ENCODE data around the gene SPECC1. TPM values are rescaled to one million over a fixed set of nuclear protein-coding genes. Genes with fewer than 3 reads are reported as not detected.

SPECC1 gene
- total and polyA plus RNA-seq, 7 donors: 10.9 to 98.3 (median 43.5) TPM

GRCh38 chr17:20228410-20228809, 219.3 kb downstream of the SPECC1 start:
- Histone ChIP-seq H3K36me3 (peaks cover 0 to 3% (median 0%) of the 10 kb centered on the region in 4 donors), H3K27me3 (no peaks in the 10 kb centered on the region), H3K27ac (no peak overlapping the region), H3K9me3 (no peaks in the 10 kb centered on the region), H3K4me1 (peaks cover 0 to 20% (median 8%) of the 10 kb centered on the region in 4 donors), H3K4me3 (no peak overlapping the region)
- TF ChIP-seq CTCF (IDR thresholded peaks at IDR 0.05) (no peak), POLR2A (IDR thresholded peaks at IDR 0.05) (no peak), POLR2AphosphoS5 (IDR thresholded peaks at IDR 0.05) (no peak), EP300 (IDR thresholded peaks at IDR 0.05) (no peak)
- DNase-seq: no peak
- intact Hi-C loops (cut with DNase I): loop anchor here (5.0 kb wide), 1 partner anchor 236 kb away; no protein-coding TSS in a partner anchor
- WGBS, 2 donors: 95 to 97% methylated on average over 1 of the region's 1 CpG

GRCh38 chr17:20228860-20229259, 219.7 kb downstream of the SPECC1 start:
- WGBS, 2 donors: 79 to 84% methylated on average over 3 of the region's 3 CpGs
- no peak for DNase-seq
- intact Hi-C loops (cut with DNase I): loop anchor here (5.0 kb wide), 1 partner anchor 237 kb away; no protein-coding TSS in a partner anchor

GRCh38 chr17:20230924-20231323, 221.8 kb downstream of the SPECC1 start:
- intact Hi-C loops (cut with DNase I): no loop called here
- H3K9me3 ChIP-seq: no peaks in the 10 kb centered on the region
- H3K27me3 ChIP-seq: no peaks in the 10 kb centered on the region
- no peak for DNase-seq
- peaks cover 0 to 3% (median 0%) of the 10 kb centered on the region in 4 donors for H3K36me3 ChIP-seq
- H3K4me3 ChIP-seq: no peak overlapping the region
- WGBS, 2 donors: 95 to 96% methylated on average over 2 of the region's 2 CpGs
- TF ChIP-seq EP300 (IDR thresholded peaks at IDR 0.05): no peak
- TF ChIP-seq POLR2A (IDR thresholded peaks at IDR 0.05): no peak
- TF ChIP-seq POLR2AphosphoS5 (IDR thresholded peaks at IDR 0.05): no peak
- TF ChIP-seq CTCF (IDR thresholded peaks at IDR 0.05): no peak
- H3K27ac ChIP-seq: no peak overlapping the region
- peaks cover 0 to 13% (median 9%) of the 10 kb centered on the region in 4 donors for H3K4me1 ChIP-seq

More at GRCh38 chr17:20228860-20229259, 219.7 kb downstream of the SPECC1 start:
- TF ChIP-seq POLR2A (IDR thresholded peaks at IDR 0.05): no peak
- Histone ChIP-seq H3K27me3 (no peaks in the 10 kb centered on the region), H3K36me3 (peaks cover 0 to 3% (median 0%) of the 10 kb centered on the region in 4 donors), H3K9me3 (no peaks in the 10 kb centered on the region), H3K4me1 (peaks cover 0 to 20% (median 8%) of the 10 kb centered on the region in 4 donors), H3K4me3 (no peak overlapping the region), H3K27ac (no peak overlapping the region)

GRCh38 chr17:20232611-20233010, 223.5 kb downstream of the SPECC1 start:
- intact Hi-C loops (cut with DNase I): no loop called here
- no peak for TF ChIP-seq POLR2A (IDR thresholded peaks at IDR 0.05)
- no peak for TF ChIP-seq EP300 (IDR thresholded peaks at IDR 0.05)
- TF ChIP-seq CTCF (IDR thresholded peaks at IDR 0.05): no peak
- no peak for TF ChIP-seq POLR2AphosphoS5 (IDR thresholded peaks at IDR 0.05)
- WGBS, 2 donors: 88 to 94% methylated on average over 4 of the region's 4 CpGs
- DNase-seq: no peak
- no peaks in the 10 kb centered on the region for H3K9me3 ChIP-seq
- peaks cover 0 to 13% (median 8%) of the 10 kb centered on the region in 4 donors for H3K4me1 ChIP-seq
- H3K4me3 ChIP-seq: no peak overlapping the region
- no peaks in the 10 kb centered on the region for H3K27me3 ChIP-seq
- no peak overlapping the region for H3K27ac ChIP-seq
- peaks cover 0 to 3% (median 0%) of the 10 kb centered on the region in 4 donors for H3K36me3 ChIP-seq

GRCh38 chr17:20234276-20234675, 225.1 kb downstream of the SPECC1 start:
- Histone ChIP-seq H3K36me3 (peaks cover 0 to 3% (median 0%) of the 10 kb centered on the region in 4 donors), H3K9me3 (no peaks in the 10 kb centered on the region), H3K27me3 (no peaks in the 10 kb centered on the region), H3K27ac (no peak overlapping the region), H3K4me3 (no peak overlapping the region), H3K4me1 (peaks cover 0 to 13% (median 5%) of the 10 kb centered on the region in 4 donors)
- intact Hi-C loops (cut with DNase I): no loop called here
- DNase-seq: no peak
- 71 to 80% methylated on average over 4 of the region's 4 CpGs for WGBS, 2 donors
- TF ChIP-seq EP300 (IDR thresholded peaks at IDR 0.05): no peak
- TF ChIP-seq POLR2A (IDR thresholded peaks at IDR 0.05): no peak
- no peak for TF ChIP-seq POLR2AphosphoS5 (IDR thresholded peaks at IDR 0.05)
- TF ChIP-seq CTCF (IDR thresholded peaks at IDR 0.05): no peak

Measured in sigmoid colon (tissue), 7 donors.